ENCODE measurements around the gene CAPNS2.
"Not testable (repeated sequence)": the region's sequence is repeated elsewhere in the genome, so short reads cannot be mapped to it uniquely, and the experiment has no call there.

The CAPNS2 gene

DNA sequence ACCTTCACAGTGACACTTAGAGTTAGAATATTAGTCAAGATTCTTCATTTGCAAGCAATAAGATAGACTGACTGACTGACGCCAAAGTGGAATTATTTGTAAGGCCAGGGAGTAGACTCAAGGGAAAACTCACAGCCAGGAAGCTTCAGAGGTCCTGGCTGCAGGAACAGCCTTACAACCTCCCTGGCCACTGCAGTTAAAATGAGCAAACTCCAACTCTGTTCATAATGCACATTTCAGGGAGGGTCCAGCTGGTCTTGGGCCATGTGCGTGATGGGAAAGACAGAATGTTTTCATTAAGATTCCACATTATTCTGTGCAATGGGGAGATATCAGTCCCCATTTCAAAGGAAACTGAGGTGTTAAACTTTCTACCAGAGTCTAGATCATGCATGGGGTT lies 9.9 kb downstream of the CAPNS2 start:
- H3K27ac ChIP-seq (ENCODE audit: low read depth, low read length), result no peak overlapping the region

DNA sequence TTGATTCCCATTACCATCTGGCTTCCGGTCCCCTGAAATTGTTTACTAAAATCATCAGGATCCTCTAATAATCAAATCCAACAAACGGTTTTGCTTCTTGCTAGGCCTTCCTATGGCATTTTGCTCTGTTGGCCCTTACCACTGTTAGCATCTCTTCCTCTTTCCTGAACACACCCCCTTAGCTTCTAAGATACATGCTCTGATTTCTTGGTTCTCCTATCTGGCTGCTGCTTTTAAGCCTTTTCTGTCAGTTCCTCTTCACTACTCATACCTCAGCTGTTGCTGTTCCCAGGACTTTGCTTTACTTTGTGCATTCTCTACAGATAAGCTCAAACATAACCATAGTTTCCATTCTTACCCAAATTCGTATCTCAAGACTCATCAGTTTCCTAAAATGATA lies 11.4 kb downstream of the CAPNS2 start:
- peaks cover 0 to 17% (median 6%) of the 10 kb centered on the region in 5 donors for H3K36me3 ChIP-seq (ENCODE audit: control insufficient read depth in 5 of 5, insufficient read depth in 5 of 5, low read length in 5 of 5)
- H3K4me3 ChIP-seq (ENCODE audit: low read depth in 1 of 5, low read length in 5 of 5), result no peak overlapping the region
- no peak overlapping the region for H3K9ac ChIP-seq (ENCODE audit: low read length in 5 of 5)
- no peak overlapping the region for H3K27ac ChIP-seq (ENCODE audit: low read depth, low read length)
- H3K9me3 ChIP-seq (ENCODE audit: control insufficient read depth in 5 of 5, low read length in 5 of 5), result no peaks in the 10 kb centered on the region
- no peaks in the 10 kb centered on the region for H3K27me3 ChIP-seq (ENCODE audit: control insufficient read depth in 5 of 5, insufficient read depth in 4 of 5, low read length in 5 of 5)
- peaks cover 0 to 21% (median 15%) of the 10 kb centered on the region in 5 donors for H3K4me1 ChIP-seq (ENCODE audit: control insufficient read depth in 5 of 5, insufficient read depth in 5 of 5, low read length in 5 of 5)

More for the DNA sequence above, 9.9 kb downstream of the CAPNS2 start:
- Histone ChIP-seq H3K9me3 (ENCODE audit: control insufficient read depth in 5 of 5, low read length in 5 of 5) (no peaks in the 10 kb centered on the region), H3K9ac (ENCODE audit: low read length in 5 of 5) (no peak overlapping the region), H3K4me3 (ENCODE audit: low read depth in 1 of 5, low read length in 5 of 5) (peak overlapping the region in 1 of 5 donors; percentile 12), H3K4me1 (ENCODE audit: control insufficient read depth in 5 of 5, insufficient read depth in 5 of 5, low read length in 5 of 5) (peaks cover 0 to 21% (median 15%) of the 10 kb centered on the region in 5 donors), H3K27me3 (ENCODE audit: control insufficient read depth in 5 of 5, insufficient read depth in 4 of 5, low read length in 5 of 5) (no peaks in the 10 kb centered on the region), H3K36me3 (ENCODE audit: control insufficient read depth in 5 of 5, insufficient read depth in 5 of 5, low read length in 5 of 5) (peaks cover 0 to 17% (median 6%) of the 10 kb centered on the region in 5 donors)

DNA sequence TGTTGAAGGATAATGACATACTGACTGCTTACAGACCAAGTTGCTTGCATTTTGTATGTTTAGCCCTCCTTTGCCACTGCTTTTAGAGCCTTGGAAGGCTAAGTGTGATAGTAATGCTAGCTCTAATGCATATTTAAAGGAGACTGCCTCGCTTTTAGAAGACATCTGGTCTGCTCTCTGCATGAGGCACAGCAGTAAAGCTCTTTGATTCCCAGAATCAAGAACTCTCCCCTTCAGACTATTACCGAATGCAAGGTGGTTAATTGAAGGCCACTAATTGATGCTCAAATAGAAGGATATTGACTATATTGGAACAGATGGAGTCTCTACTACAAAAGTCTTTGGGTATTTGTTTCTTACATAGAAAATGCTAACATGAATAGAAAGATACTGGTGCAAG lies 19.1 kb downstream of the CAPNS2 start:
- Histone ChIP-seq H3K27ac (ENCODE audit: low read depth, low read length) (no peak overlapping the region), H3K9me3 (ENCODE audit: control insufficient read depth in 5 of 5, low read length in 5 of 5) (no peaks in the 10 kb centered on the region), H3K4me3 (ENCODE audit: low read depth in 1 of 5, low read length in 5 of 5) (no peak overlapping the region), H3K4me1 (ENCODE audit: control insufficient read depth in 5 of 5, insufficient read depth in 5 of 5, low read length in 5 of 5) (peaks cover 0 to 2% (median 0%) of the 10 kb centered on the region in 5 donors), H3K27me3 (ENCODE audit: control insufficient read depth in 5 of 5, insufficient read depth in 4 of 5, low read length in 5 of 5) (no peaks in the 10 kb centered on the region), H3K9ac (ENCODE audit: low read length in 5 of 5) (no peak overlapping the region), H3K36me3 (ENCODE audit: control insufficient read depth in 5 of 5, insufficient read depth in 5 of 5, low read length in 5 of 5) (peaks cover 0 to 4% (median 1%) of the 10 kb centered on the region in 5 donors)

DNA sequence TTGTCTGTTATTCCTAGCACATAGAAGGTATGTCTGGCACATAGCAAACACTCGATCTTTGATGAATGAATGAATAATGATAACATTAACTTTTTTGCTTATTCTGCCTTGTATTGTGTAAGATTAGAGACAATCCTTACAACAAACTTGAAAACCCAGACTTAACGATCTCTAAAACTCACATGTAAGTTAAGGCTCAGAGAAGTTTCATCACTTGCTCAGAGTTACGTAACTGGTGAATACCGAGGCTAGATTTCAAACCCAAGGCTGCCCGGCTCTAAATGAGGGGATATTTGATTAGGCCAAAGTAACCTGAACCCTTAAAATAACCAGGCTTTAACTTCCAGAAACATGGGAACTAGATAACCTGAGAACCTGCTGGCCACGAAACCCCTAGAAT lies 22.3 kb downstream of the CAPNS2 start:
- Histone ChIP-seq H3K4me3 (ENCODE audit: low read depth in 1 of 5, low read length in 5 of 5) (no peak overlapping the region), H3K36me3 (ENCODE audit: control insufficient read depth in 5 of 5, insufficient read depth in 5 of 5, low read length in 5 of 5) (peaks cover 0 to 1% (median 0%) of the 10 kb centered on the region in 5 donors), H3K27ac (ENCODE audit: low read depth, low read length) (no peak overlapping the region), H3K4me1 (ENCODE audit: control insufficient read depth in 5 of 5, insufficient read depth in 5 of 5, low read length in 5 of 5) (peaks cover 0 to 11% (median 0%) of the 10 kb centered on the region in 5 donors), H3K27me3 (ENCODE audit: control insufficient read depth in 5 of 5, insufficient read depth in 4 of 5, low read length in 5 of 5) (no peaks in the 10 kb centered on the region), H3K9ac (ENCODE audit: low read length in 5 of 5) (no peak overlapping the region), H3K9me3 (ENCODE audit: control insufficient read depth in 5 of 5, low read length in 5 of 5) (no peaks in the 10 kb centered on the region)

DNA sequence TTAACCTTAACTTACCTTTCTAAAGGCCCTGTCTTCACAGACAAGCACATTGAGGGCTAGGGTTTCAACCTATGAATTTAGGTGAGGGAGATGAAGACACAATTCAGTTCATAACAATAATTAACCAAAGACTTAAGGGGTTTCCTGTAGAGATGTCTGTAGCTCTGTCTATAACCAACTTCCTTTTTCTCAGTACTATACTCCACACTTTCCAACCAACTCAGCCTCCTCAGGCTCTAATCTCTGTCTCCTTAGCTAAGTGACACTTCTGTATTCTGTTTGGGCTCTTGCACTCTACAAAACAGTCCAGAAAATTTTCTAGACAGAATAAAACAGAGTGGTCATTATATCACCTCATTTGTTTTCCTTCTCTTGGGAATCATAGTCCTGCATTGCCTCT lies 25.8 kb downstream of the CAPNS2 start:
- H3K27ac ChIP-seq (ENCODE audit: low read depth, low read length), result no peak overlapping the region
- H3K36me3 ChIP-seq (ENCODE audit: control insufficient read depth in 5 of 5, insufficient read depth in 5 of 5, low read length in 5 of 5), result no peaks in the 10 kb centered on the region
- no peak overlapping the region for H3K4me3 ChIP-seq (ENCODE audit: low read depth in 1 of 5, low read length in 5 of 5)
- H3K9ac ChIP-seq (ENCODE audit: low read length in 5 of 5), result no peak overlapping the region
- no peaks in the 10 kb centered on the region for H3K9me3 ChIP-seq (ENCODE audit: control insufficient read depth in 5 of 5, low read length in 5 of 5)
- H3K27me3 ChIP-seq (ENCODE audit: control insufficient read depth in 5 of 5, insufficient read depth in 4 of 5, low read length in 5 of 5), result no peaks in the 10 kb centered on the region
- peaks cover 0 to 11% (median 0%) of the 10 kb centered on the region in 5 donors for H3K4me1 ChIP-seq (ENCODE audit: control insufficient read depth in 5 of 5, insufficient read depth in 5 of 5, low read length in 5 of 5)

DNA sequence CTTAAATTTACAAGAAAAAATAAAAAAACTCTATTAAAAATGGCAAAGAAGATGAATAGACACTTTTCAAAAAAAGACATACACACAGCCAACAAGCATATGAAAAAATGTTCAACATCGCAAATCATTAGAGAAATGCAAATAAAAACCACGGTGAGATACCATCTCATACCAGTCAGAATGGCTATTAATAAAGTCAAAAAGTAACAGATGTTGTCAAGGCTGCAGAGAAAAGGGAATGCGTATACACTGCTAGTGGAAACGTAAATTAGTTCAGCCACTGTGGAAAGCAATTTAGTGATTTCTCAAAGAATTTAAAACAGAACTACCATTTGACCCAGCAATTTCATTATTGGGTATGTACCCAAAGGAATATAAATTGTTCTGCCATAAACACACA lies 31.4 kb downstream of the CAPNS2 start:
- H3K4me3 ChIP-seq (ENCODE audit: low read depth in 1 of 5, low read length in 5 of 5), result no peak overlapping the region
- H3K27me3 ChIP-seq (ENCODE audit: control insufficient read depth in 5 of 5, insufficient read depth in 4 of 5, low read length in 5 of 5), result no peaks in the 10 kb centered on the region
- peaks cover 0 to 5% (median 0%) of the 10 kb centered on the region in 5 donors for H3K4me1 ChIP-seq (ENCODE audit: control insufficient read depth in 5 of 5, insufficient read depth in 5 of 5, low read length in 5 of 5)
- no peaks in the 10 kb centered on the region for H3K36me3 ChIP-seq (ENCODE audit: control insufficient read depth in 5 of 5, insufficient read depth in 5 of 5, low read length in 5 of 5)
- H3K27ac ChIP-seq (ENCODE audit: low read depth, low read length), result no peak overlapping the region
- H3K9me3 ChIP-seq (ENCODE audit: control insufficient read depth in 5 of 5, low read length in 5 of 5), result no peaks in the 10 kb centered on the region
- no peak overlapping the region for H3K9ac ChIP-seq (ENCODE audit: low read length in 5 of 5)

DNA sequence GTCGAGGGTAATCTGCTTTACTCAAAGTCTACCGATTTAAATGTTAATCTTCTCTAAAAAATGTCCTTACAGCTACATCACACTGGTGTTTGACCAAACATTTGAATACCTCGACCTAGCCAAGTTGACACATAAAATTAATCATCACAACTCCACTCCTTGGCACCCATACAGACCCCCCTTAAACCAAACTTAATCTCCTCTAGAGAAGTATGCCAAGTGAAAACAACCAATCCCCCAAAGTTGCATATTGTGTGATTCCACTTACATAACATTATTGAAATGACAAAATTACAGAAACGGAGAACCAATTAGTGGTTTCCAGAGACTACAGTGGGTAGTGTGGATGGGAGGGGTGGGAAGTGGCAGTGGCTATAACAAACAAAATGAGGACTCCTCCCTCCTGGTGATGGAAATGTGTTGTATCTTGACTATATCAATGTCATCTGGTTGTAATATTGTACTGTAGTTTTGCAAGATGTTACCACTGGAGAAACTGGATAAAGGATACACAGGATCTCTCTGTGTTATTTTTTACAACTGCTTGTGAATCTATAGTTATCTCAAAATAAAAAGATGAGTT lies 39.4 kb downstream of the CAPNS2 start:
- Histone ChIP-seq H3K4me3 (ENCODE audit: low read depth in 1 of 5, low read length in 5 of 5) (no peak overlapping the region), H3K9ac (ENCODE audit: low read length in 5 of 5) (no peak overlapping the region), H3K9me3 (ENCODE audit: control insufficient read depth in 5 of 5, low read length in 5 of 5) (no peaks in the 10 kb centered on the region), H3K27ac (ENCODE audit: low read depth, low read length) (no peak overlapping the region), H3K36me3 (ENCODE audit: control insufficient read depth in 5 of 5, insufficient read depth in 5 of 5, low read length in 5 of 5) (no peaks in the 10 kb centered on the region), H3K27me3 (ENCODE audit: control insufficient read depth in 5 of 5, insufficient read depth in 4 of 5, low read length in 5 of 5) (no peaks in the 10 kb centered on the region), H3K4me1 (ENCODE audit: control insufficient read depth in 5 of 5, insufficient read depth in 5 of 5, low read length in 5 of 5) (no peaks in the 10 kb centered on the region)

DNA sequence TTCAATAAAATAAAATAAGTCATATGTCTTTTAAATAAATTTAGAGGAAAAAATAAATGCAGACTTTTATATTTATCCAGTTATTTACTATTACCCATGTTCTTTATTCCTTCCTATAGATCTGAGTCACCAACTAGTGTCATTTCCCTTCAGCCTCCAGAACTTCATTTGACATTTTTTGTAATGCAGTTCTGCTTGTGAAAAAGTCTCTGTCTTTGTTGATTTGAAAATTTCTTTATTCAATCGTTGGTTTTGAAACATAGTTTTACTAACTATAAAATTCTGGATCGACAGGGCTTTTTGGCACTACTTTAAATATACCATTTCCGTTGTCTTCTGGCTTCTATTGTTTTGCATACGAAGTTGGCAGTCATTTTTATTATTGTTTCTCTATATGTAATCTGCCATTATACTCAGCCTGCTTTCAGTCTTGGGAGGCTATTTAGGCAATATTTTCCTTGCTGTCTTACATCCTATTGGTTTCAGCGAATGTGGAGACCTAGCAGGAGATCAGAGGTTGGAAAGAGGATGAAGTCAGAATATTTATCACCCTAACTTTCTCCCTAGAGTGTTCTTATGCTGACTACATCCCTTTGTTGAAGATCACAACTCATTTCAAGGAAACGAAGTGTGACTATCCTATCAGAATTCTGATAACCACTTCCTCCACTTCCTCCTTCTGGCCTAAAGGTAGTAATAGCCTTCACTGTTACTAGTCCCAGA lies 47.3 kb downstream of the CAPNS2 start:
- Histone ChIP-seq H3K36me3 (ENCODE audit: control insufficient read depth in 5 of 5, insufficient read depth in 5 of 5, low read length in 5 of 5) (no peaks in the 10 kb centered on the region), H3K9ac (ENCODE audit: low read length in 5 of 5) (no peak overlapping the region), H3K27ac (ENCODE audit: low read depth, low read length) (no peak overlapping the region), H3K4me1 (ENCODE audit: control insufficient read depth in 5 of 5, insufficient read depth in 5 of 5, low read length in 5 of 5) (peaks cover 0 to 4% (median 0%) of the 10 kb centered on the region in 5 donors), H3K27me3 (ENCODE audit: control insufficient read depth in 5 of 5, insufficient read depth in 4 of 5, low read length in 5 of 5) (no peaks in the 10 kb centered on the region), H3K9me3 (ENCODE audit: control insufficient read depth in 5 of 5, low read length in 5 of 5) (peaks cover 0 to 2% (median 0%) of the 10 kb centered on the region in 5 donors), H3K4me3 (ENCODE audit: low read depth in 1 of 5, low read length in 5 of 5) (no peak overlapping the region)

DNA sequence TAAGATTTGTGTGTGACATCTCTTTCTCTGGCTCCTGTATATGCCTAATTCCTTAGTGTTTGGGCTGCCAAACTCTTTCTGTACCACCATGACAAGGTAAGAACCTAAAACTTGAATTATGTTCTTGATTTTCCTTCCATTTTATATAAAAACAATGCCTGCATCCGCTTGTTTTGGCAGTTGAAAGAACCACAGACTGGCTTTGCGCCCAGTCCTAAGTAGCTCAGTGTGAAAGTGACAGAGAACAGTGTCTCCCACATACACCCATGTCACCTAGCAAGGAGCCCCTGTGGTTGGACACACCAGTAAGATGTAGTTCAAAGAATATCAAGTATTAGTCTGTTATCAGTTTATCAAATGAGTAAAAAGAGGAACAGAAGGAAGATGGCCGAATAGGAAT lies 48.6 kb downstream of the CAPNS2 start:
- Histone ChIP-seq H3K27ac (ENCODE audit: low read depth, low read length) (no peak overlapping the region), H3K9ac (ENCODE audit: low read length in 5 of 5) (no peak overlapping the region), H3K27me3 (ENCODE audit: control insufficient read depth in 5 of 5, insufficient read depth in 4 of 5, low read length in 5 of 5) (no peaks in the 10 kb centered on the region), H3K4me1 (ENCODE audit: control insufficient read depth in 5 of 5, insufficient read depth in 5 of 5, low read length in 5 of 5) (peaks cover 0 to 4% (median 0%) of the 10 kb centered on the region in 5 donors), H3K9me3 (ENCODE audit: control insufficient read depth in 5 of 5, low read length in 5 of 5) (peaks cover 0 to 2% (median 0%) of the 10 kb centered on the region in 5 donors), H3K36me3 (ENCODE audit: control insufficient read depth in 5 of 5, insufficient read depth in 5 of 5, low read length in 5 of 5) (no peaks in the 10 kb centered on the region), H3K4me3 (ENCODE audit: low read depth in 1 of 5, low read length in 5 of 5) (no peak overlapping the region)

DNA sequence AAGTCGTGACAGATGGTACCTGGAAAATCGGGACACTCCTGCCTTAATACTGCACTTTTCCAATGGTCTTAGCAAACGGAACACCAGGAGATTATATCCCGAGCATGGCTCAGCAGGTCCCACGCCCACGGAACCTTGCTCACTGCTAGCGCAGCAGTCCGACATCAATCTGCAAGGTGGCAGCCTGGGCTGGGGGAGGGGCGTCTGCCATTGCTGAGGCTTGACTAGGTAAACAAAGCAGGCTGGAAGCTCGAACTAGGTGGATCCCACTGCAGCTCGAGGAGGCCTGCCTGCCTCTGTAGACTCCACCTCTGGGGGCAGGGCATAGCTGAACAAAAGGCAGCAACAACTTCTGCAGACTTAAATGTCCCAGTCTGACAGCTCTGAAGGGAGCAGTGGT lies 49.2 kb downstream of the CAPNS2 start:
- H3K36me3 ChIP-seq (ENCODE audit: control insufficient read depth in 5 of 5, insufficient read depth in 5 of 5, low read length in 5 of 5); H3K4me1 ChIP-seq (ENCODE audit: control insufficient read depth in 5 of 5, insufficient read depth in 5 of 5, low read length in 5 of 5); H3K4me3 ChIP-seq (ENCODE audit: low read depth in 1 of 5, low read length in 5 of 5); H3K9me3 ChIP-seq (ENCODE audit: control insufficient read depth in 5 of 5, low read length in 5 of 5); H3K27ac ChIP-seq (ENCODE audit: low read depth, low read length); H3K27me3 ChIP-seq (ENCODE audit: control insufficient read depth in 5 of 5, insufficient read depth in 4 of 5, low read length in 5 of 5); H3K9ac ChIP-seq (ENCODE audit: low read length in 5 of 5): not testable (repeated sequence)
